Daoy (cell line): ENCODE measurements around the gene PTPN7. TPM values are rescaled to one million over a fixed set of nuclear protein-coding genes. Genes with fewer than 3 reads are reported as not detected.
"Not testable (repeated sequence)": the region's sequence is repeated elsewhere in the genome, so short reads cannot be mapped to it uniquely, and the experiment has no call there.

Experiments
- DNase-seq: peaks from one replicate; pipeline ENCODE4 v3.0.0-alpha.2; 2015; ENCODE audit warnings: low read depth
- total RNA-seq: library from RNA; depleted of rRNA; stranded (reverse); fragments of >200 nt; shearing (Covaris generic); gene quantifications from 2 replicates; pipeline ENCODE4 v1.2.3, GENCODE V29; 2014

The PTPN7 gene
- total RNA-seq, 1 experiment from 2014 or later: 1.5 TPM

DNA sequence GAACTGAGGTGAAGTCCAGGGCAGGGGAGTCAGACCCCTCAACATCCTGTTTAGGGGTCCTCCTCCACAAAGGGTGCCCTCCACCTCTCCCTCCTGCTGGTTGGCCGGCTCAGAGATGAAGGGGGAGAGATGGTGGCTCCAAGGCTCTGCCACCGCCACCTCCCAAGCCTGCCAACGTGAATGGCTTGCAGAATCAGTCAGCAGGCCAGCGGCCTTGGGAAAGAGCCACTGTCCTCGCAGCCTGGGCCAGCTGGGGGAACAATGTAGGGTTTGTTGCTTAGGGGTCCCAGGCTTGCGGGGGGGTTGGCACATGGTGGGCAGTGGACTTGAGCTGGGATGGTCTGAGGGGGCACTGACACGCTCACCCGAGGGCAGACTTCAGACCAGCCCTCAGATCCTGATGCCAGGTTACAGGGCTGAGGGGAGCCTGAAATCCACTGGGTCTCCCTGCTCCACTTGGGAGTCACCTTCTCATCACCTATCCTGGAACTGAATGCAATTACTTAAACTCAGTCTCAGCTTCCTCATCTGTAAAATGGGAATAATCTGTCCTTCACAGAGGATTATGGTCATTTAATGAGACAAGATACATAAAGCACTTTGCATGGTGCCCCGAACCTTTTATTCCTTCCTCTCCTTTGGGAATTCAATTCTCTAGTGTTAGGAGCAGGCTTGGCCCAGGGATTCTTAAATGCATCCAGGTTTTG lies 29.4 kb downstream of the PTPN7 start:
- DNase-seq: no peak

GRCh38 chr1:202130297-202130721 lies 30.1 kb downstream of the PTPN7 start:
- DNase-seq: no peak

GRCh38 chr1:202129453-202130296 lies 30.7 kb downstream of the PTPN7 start:
- no peak for DNase-seq

DNA sequence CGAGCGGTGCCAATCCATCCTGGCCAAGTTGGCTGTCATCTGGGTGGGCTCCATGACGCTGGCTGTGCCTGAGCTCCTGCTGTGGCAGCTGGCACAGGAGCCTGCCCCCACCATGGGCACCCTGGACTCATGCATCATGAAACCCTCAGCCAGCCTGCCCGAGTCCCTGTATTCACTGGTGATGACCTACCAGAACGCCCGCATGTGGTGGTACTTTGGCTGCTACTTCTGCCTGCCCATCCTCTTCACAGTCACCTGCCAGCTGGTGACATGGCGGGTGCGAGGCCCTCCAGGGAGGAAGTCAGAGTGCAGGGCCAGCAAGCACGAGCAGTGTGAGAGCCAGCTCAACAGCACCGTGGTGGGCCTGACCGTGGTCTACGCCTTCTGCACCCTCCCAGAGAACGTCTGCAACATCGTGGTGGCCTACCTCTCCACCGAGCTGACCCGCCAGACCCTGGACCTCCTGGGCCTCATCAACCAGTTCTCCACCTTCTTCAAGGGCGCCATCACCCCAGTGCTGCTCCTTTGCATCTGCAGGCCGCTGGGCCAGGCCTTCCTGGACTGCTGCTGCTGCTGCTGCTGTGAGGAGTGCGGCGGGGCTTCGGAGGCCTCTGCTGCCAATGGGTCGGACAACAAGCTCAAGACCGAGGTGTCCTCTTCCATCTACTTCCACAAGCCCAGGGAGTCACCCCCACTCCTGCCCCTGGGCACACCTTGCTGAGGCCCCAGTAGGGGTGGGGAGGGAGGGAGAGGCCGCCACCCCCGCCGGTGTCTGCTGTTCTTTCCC lies 32.4 kb downstream of the PTPN7 start:
- no peak for DNase-seq

DNA sequence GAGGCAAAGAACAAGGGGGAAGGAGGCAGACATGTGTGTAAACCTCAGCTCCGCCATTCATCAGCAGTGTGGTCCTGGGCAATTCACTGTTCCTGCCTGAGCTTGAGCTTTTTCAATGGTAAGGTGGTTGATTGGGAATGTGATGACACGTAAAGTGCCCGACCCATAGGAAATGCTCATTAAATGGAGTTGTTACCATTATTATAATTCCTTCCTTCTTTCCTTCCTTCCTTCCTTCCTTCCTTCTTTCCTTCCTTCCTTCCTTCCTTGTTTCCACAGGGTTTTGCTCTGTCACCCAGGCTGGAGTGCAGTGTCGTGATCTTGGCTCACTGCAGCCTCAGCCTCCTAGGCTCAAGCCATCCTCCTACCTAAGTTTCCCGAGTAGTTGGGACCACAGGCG lies 33.3 kb downstream of the PTPN7 start:
- DNase-seq: no peak

DNA sequence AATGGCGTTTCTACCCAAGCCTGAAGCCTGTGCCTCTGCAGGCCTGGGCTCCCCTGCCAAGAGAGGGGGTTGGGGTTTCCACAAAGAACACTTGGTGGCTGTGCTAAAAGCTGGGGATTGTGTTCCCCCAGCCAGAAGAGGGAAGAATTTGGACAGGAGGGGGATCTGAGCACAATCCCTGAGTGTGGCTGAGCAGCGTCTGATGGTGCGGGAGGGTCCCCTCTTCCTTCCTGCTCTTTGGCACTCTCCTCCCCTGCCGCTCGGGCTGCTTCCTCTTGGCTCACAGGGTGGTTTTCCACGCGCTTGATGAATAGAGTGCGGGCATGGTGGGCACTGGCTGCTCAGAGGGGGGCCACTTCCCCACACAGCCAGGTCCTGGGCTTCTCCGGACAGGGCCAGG lies 34.0 kb downstream of the PTPN7 start:
- DNase-seq: no peak

DNA sequence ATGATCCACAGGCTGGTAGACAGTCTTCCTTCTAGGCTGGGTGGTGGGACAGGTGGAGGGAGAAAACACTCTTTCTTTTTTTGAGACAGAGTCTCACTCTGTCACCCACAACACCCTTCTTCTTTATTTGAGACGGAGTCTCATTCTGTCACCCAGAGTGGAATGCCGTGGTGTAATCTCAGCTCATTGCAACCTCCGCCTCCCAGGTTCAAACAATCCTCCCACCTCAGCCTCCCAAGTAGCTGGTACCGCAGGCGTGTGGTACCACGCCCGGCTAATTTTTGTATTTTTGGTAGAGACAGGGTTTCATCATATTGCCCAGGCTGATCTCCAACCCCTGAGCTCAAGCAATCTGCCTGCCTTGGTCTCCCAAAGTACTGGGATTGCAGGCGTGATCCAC lies 34.8 kb downstream of the PTPN7 start:
- no peak for DNase-seq

GRCh38 chr1:202124142-202124541 lies 36.3 kb downstream of the PTPN7 start:
- DNase-seq: no peak

GRCh38 chr1:202123336-202123813 lies 37.0 kb downstream of the PTPN7 start:
- DNase-seq: no peak

- DNase-seq: no peak
These were observed 37.6 kb downstream of the PTPN7 start, which contains the start of gene GPR37L1 for GRCh38 chr1:202122639-202123335. Gene GPR37L1 (plus strand): TSS chr1:202122917. CDS start chr1:202122964, 47 bp downstream.

GRCh38 chr1:202121006-202121405 lies 39.4 kb downstream of the PTPN7 start:
- DNase-seq: no peak

- no peak for DNase-seq
These were observed 42.5 kb downstream of the PTPN7 start for GRCh38 chr1:202117898-202118371.

DNA sequence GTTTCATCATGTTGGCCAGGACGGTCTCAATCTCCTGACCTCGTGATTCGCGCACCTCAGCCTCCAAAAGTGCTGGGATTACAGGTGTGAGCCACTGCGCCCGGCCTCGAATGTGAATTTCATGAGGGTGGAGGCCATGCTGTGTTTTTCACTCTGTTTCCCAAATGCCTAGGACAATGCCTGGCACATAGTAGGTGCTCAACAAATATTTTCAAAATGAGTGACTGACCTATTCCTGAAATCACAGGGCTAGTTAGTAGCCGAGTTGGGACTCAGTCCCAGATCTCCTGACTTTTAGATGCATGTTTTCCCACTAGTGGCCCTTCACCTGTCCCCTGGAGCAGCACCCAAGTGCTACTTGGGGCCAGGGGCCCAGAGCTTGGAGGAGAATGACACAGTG lies 44.1 kb downstream of the PTPN7 start:
- no peak for DNase-seq

DNA sequence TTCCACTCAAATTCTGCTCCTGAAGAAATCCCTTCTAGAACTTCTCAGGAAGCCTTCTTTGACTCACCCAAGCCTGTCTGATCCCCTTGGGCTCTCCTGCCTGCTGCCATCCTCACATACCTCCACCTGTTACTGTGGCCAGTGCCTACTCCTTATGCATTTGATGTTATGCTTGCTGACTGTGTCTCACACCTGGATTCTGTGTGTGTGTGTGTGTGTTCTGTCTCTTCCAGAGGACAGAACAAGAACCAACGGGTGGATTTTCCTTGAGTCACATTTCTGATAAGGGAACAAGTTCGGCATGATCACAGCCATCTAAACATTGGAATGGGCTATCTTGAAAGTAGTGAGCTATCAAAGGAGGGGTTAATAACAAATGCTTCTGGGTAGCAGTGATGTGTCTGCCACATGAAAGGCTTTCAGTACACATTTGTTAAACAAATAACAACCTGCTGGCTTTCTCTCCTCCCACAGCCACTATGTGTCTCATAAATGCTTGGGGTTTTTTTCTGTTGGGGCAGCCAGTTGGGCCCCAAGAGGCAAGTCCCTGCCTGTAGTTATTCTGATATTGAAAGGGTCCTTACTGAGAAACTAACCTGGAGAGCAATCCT lies 46.6 kb downstream of the PTPN7 start:
- no peak for DNase-seq

DNA sequence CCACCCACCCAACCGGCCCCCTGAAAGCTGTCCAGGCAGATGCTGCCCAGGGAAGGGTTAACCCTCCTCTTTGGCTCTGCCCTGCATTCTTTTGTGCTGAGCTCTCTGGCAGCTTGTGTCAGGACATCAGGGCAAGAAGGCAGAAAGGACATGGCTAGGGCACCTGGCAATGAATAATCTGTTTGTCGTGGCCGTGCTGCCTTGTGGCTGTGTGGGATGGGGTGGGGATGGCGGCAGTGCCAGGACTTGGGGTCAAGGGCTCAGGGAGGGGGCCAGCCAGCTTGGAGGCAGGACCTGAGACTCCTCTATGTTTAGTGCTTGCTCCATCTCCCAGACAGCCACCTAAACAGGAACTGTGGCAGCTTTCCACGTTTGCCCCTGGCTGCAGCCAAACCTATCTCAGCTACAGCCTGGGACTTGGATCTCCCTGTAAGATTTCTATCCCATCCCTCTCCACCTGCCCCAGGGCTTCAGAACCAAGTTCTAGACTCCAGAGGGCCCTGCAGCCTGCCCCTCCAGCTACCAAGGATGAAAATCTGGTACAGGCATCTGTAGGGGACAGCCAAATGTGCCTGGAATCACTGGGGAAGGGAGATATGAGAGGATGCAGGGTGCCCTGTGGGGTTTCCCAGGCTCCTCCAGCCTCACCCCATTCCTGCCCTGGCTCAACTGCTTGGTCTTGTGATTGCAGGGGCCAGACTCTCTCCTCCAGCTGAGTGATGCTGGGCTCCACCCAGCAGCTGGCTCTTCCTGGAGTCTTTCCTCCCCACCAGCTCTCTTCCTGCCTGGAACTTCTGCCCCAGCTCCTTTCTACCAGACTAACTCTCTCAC lies 47.3 kb downstream of the PTPN7 start:
- peak; percentile 19 for DNase-seq

DNA sequence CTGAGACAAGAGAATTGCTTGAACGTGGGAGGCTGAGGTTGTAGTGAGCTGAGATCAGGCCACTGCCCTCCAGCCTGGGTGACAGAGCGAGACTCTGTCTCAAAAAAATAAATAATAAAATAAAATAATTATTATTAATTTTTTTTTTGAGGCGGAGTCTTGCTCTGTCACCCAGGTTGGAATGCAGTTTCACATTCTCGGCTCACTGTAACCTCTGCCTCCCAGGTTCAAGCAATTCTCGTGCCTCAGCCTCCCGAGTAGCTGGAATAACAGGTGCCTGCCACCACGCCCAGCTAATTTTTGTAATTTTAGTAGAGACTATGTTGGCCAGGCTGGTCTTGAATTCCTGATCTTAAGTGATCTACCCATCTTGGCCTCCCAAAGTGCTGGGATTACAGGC lies 48.8 kb downstream of the PTPN7 start:
- not testable (repeated sequence) for DNase-seq

DNA sequence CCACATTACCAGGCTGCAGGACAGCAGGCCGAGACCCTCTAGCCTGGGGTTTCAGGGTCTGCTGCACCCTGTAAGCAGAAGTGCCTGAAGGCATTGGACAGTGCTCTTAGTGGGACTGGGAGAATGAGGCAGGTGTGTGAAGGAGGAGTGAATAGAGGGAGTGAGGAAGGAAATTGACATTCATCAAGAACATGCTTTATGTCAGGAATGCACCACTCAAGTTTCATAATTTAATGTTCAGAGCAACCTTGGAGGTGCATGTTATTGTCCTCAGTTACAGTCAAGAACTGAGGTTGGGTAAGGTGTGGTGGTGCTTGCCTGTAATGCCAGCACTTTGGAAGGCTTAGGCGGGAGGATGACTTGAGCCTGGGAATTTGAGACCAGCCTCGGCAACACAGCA lies 49.4 kb downstream of the PTPN7 start:
- no peak for DNase-seq

- DNase-seq: peak; percentile 38
These were observed 52.3 kb downstream of the PTPN7 start for GRCh38 chr1:202107801-202108731.

GRCh38 chr1:202107321-202107761 lies 53.1 kb downstream of the PTPN7 start:
- peak; percentile 43 for DNase-seq
